WTC11 (cell line): Measurements from ENCODE around the gene UEVLD. TPM values are rescaled to one million over a fixed set of nuclear protein-coding genes. Genes with fewer than 3 reads are reported as not detected.

Experiments used
- ATAC-seq: fragments of 200-7000 bp; cut with Tn5 transposase; 2 replicates; pipeline ENCODE4 v1.10.0; 2021; ENCODE audit warnings: mild to moderate bottlenecking, moderate library complexity
- CTCF ChIA-PET: fragments of 300-600 bp; sonication (Branson Sonifier 250); formaldehyde crosslinking; loops from one replicate; lab custom pipeline; 2021; ENCODE audit warnings: antibody characterized with exemption; lab: Charles Lee
- POLR2A ChIA-PET: fragments of 350-600 bp; sonication (Branson Sonifier 250); formaldehyde crosslinking; loops from one replicate; lab custom pipeline; 2021; ENCODE audit warnings: antibody characterized with exemption; lab: Charles Lee
- DNase-seq: peaks from one replicate; pipeline ENCODE4 v3.0.0; 2021; ENCODE audit warnings: low spot score
- H3K27ac Mint-ChIP-seq: 2 replicates; pipeline ENCODE4 v1.8.0; 2021; ENCODE audit warnings: mixed read lengths
- H3K27me3 Mint-ChIP-seq: 2 replicates; pipeline ENCODE4 v1.8.0; 2021; ENCODE audit warnings: low read depth, mild to moderate bottlenecking, moderate library complexity, mixed read lengths
- H3K36me3 Mint-ChIP-seq: 2 replicates; pipeline ENCODE4 v1.8.0; 2021; ENCODE audit warnings: mixed read lengths
- H3K4me1 Mint-ChIP-seq: 2 replicates; pipeline ENCODE4 v1.8.0; 2022; ENCODE audit warnings: mixed read lengths
- H3K4me3 Mint-ChIP-seq: 2 replicates; pipeline ENCODE4 v1.8.0; 2021; ENCODE audit warnings: mild to moderate bottlenecking, moderate library complexity, mixed read lengths
- H3K9me3 Mint-ChIP-seq: 2 replicates; pipeline ENCODE4 v1.8.0; 2021; ENCODE audit warnings: mixed read lengths
- ATF6 ChIP-seq: sonication (generic); formaldehyde crosslinking; IDR thresholded peaks from 2 replicates; pipeline ENCODE4 v1.8.1; 2023; ENCODE audit warnings: mild to moderate bottlenecking, missing genetic modification reagents
- CBFB ChIP-seq: sonication (generic); formaldehyde crosslinking; IDR thresholded peaks from 2 replicates; pipeline ENCODE4 v1.8.1; 2022; ENCODE audit warnings: mild to moderate bottlenecking, low read depth, missing genetic modification reagents
- E2F5 ChIP-seq: sonication (generic); formaldehyde crosslinking; IDR thresholded peaks from 2 replicates; pipeline ENCODE4 v1.8.1; 2022; ENCODE audit warnings: mild to moderate bottlenecking, moderate library complexity, missing genetic modification reagents
- HMGA2 ChIP-seq: fragments of 250-450 bp; sonication (Bioruptor Pico); IDR thresholded peaks from 2 replicates; pipeline ENCODE4 v1.4.0; 2021; ENCODE audit warnings: mild to moderate bottlenecking, moderate library complexity
- JAZF1 ChIP-seq: fragments of 250-450 bp; sonication (Bioruptor Pico); IDR thresholded peaks from 2 replicates; pipeline ENCODE4 v1.9.0; 2021; ENCODE audit warnings: moderate library complexity, mild to moderate bottlenecking, inconsistent platforms
- MYBL2 ChIP-seq: sonication (generic); formaldehyde crosslinking; IDR thresholded peaks from 2 replicates; pipeline ENCODE4 v1.8.1; 2023; ENCODE audit warnings: mild to moderate bottlenecking, moderate library complexity, missing genetic modification reagents
- NFATC4 ChIP-seq: fragments of 250-450 bp; sonication (Bioruptor Pico); IDR thresholded peaks from 2 replicates; pipeline ENCODE4 v1.9.0; 2021; ENCODE audit warnings: mild to moderate bottlenecking
- NFYB ChIP-seq: sonication (generic); formaldehyde crosslinking; conservative IDR thresholded peaks from 2 replicates; pipeline ENCODE4 v1.8.0; 2022; ENCODE audit warnings: low read depth, missing genetic modification reagents
- NR1H2 ChIP-seq: sonication (generic); formaldehyde crosslinking; IDR thresholded peaks from 2 replicates; pipeline ENCODE4 v1.9.0; 2021; ENCODE audit warnings: mild to moderate bottlenecking, moderate library complexity, missing genetic modification reagents
- SP1 ChIP-seq: sonication (generic); formaldehyde crosslinking; conservative IDR thresholded peaks from 2 replicates; pipeline ENCODE4 v1.8.1; 2022; ENCODE audit warnings: missing genetic modification reagents
- ZBTB21 ChIP-seq: sonication (generic); formaldehyde crosslinking; IDR thresholded peaks from 2 replicates; pipeline ENCODE4 v1.8.1; 2023; ENCODE audit warnings: mild to moderate bottlenecking, missing genetic modification reagents, borderline replicate concordance
- ZBTB43 ChIP-seq: sonication (generic); formaldehyde crosslinking; IDR thresholded peaks from 2 replicates; pipeline ENCODE4 v1.8.1; 2023; ENCODE audit warnings: mild to moderate bottlenecking, missing genetic modification reagents
- ZNF138 ChIP-seq: sonication (generic); formaldehyde crosslinking; conservative IDR thresholded peaks from 2 replicates; pipeline ENCODE4 v1.8.1; 2022; ENCODE audit warnings: mild to moderate bottlenecking, moderate library complexity, missing genetic modification reagents
- ZNF219 ChIP-seq: sonication (generic); formaldehyde crosslinking; IDR thresholded peaks from 2 replicates; pipeline ENCODE4 v1.8.0; 2023; ENCODE audit warnings: missing genetic modification reagents, mild to moderate bottlenecking, borderline replicate concordance
- total RNA-seq: library from RNA; stranded (reverse); gene quantifications from 3 replicates; pipeline ENCODE4 v1.2.3, GENCODE V29; 2021
- TF ChIP-seq, protein P1 (sequence below): fragments of 250-450 bp; sonication (Bioruptor Pico); conservative IDR thresholded peaks from 2 replicates; pipeline ENCODE4 v1.9.0; 2021; ENCODE audit warnings: mild to moderate bottlenecking
- TF ChIP-seq, protein P2 (sequence below): fragments of 250-450 bp; sonication (Bioruptor Pico); IDR thresholded peaks from 2 replicates; pipeline ENCODE4 v1.9.0; 2021; ENCODE audit warnings: mild to moderate bottlenecking, borderline replicate concordance
- TF ChIP-seq, protein P3 (sequence below): fragments of 250-450 bp; sonication (Bioruptor Pico); IDR thresholded peaks from 2 replicates; pipeline ENCODE4 v1.9.0; 2021; ENCODE audit warnings: mild to moderate bottlenecking

UEVLD gene
- total RNA-seq, 1 experiment from 2014 or later: 7.5 TPM

GRCh38 chr11:18608376-18608775 lies 19.8 kb upstream of the UEVLD start (continued):
- TF ChIP-seq, protein P1, sequence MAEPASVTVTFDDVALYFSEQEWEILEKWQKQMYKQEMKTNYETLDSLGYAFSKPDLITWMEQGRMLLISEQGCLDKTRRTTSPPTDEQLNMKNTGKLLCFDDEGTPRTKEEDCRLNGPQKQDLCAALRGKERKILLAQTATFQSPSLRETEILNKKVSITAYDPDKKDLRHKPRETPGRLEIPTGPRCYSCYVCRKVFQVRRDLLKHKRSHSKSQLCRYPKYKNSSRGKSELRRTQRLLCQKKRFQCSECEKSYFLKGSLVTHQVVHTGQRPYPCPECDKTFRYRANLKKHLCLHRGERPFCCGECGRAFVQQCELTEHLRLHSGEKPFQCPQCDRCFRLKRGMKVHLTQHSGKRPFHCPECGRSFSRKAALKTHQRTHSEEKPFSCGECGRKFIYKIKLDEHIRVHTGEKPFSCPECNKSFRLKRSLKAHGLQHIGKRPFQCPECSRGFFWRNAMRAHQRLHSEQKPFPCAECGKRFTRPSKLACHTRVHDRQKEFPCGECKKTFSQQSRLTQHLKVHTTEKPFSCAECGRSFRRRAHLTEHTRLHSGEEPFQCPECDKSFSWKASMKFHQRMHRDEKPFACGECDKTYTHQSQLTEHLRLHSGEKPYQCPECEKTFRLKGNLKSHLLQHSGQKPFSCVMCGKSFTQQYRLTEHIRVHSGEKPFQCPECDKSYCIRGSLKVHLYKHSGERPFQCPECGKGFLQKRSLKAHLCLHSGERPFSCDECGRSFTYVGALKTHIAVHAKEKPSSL (CRISPR knock-in tag): no peak
- TF ChIP-seq NFATC4: no peak

- Mint-ChIP-seq H3K27ac (no peak overlapping the region), H3K27me3 (no peaks in the 10 kb centered on the region), H3K9me3 (no peaks in the 10 kb centered on the region), H3K36me3 (peaks cover 15% of the 10 kb centered on the region), H3K4me3 (no peak overlapping the region), H3K4me1 (no peaks in the 10 kb centered on the region)
- ChIA-PET POLR2A (interaction anchor here (0.5 kb wide), 1 partner anchor 1483 kb away, joined by 5 read pairs; no protein-coding TSS in a partner anchor), CTCF (no interaction called here)
- no peak for DNase-seq
- TF ChIP-seq, protein P2, sequence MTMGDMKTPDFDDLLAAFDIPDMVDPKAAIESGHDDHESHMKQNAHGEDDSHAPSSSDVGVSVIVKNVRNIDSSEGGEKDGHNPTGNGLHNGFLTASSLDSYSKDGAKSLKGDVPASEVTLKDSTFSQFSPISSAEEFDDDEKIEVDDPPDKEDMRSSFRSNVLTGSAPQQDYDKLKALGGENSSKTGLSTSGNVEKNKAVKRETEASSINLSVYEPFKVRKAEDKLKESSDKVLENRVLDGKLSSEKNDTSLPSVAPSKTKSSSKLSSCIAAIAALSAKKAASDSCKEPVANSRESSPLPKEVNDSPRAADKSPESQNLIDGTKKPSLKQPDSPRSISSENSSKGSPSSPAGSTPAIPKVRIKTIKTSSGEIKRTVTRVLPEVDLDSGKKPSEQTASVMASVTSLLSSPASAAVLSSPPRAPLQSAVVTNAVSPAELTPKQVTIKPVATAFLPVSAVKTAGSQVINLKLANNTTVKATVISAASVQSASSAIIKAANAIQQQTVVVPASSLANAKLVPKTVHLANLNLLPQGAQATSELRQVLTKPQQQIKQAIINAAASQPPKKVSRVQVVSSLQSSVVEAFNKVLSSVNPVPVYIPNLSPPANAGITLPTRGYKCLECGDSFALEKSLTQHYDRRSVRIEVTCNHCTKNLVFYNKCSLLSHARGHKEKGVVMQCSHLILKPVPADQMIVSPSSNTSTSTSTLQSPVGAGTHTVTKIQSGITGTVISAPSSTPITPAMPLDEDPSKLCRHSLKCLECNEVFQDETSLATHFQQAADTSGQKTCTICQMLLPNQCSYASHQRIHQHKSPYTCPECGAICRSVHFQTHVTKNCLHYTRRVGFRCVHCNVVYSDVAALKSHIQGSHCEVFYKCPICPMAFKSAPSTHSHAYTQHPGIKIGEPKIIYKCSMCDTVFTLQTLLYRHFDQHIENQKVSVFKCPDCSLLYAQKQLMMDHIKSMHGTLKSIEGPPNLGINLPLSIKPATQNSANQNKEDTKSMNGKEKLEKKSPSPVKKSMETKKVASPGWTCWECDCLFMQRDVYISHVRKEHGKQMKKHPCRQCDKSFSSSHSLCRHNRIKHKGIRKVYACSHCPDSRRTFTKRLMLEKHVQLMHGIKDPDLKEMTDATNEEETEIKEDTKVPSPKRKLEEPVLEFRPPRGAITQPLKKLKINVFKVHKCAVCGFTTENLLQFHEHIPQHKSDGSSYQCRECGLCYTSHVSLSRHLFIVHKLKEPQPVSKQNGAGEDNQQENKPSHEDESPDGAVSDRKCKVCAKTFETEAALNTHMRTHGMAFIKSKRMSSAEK: no peak
- TF ChIP-seq ZBTB21 (CRISPR knock-in tag) (no peak), ZBTB43 (CRISPR knock-in tag) (no peak), CBFB (CRISPR knock-in tag) (no peak), NR1H2 (no peak), SP1 (CRISPR knock-in tag) (no peak)
- TF ChIP-seq, protein P3, sequence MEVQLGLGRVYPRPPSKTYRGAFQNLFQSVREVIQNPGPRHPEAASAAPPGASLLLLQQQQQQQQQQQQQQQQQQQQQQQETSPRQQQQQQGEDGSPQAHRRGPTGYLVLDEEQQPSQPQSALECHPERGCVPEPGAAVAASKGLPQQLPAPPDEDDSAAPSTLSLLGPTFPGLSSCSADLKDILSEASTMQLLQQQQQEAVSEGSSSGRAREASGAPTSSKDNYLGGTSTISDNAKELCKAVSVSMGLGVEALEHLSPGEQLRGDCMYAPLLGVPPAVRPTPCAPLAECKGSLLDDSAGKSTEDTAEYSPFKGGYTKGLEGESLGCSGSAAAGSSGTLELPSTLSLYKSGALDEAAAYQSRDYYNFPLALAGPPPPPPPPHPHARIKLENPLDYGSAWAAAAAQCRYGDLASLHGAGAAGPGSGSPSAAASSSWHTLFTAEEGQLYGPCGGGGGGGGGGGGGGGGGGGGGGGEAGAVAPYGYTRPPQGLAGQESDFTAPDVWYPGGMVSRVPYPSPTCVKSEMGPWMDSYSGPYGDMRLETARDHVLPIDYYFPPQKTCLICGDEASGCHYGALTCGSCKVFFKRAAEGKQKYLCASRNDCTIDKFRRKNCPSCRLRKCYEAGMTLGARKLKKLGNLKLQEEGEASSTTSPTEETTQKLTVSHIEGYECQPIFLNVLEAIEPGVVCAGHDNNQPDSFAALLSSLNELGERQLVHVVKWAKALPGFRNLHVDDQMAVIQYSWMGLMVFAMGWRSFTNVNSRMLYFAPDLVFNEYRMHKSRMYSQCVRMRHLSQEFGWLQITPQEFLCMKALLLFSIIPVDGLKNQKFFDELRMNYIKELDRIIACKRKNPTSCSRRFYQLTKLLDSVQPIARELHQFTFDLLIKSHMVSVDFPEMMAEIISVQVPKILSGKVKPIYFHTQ (CRISPR knock-in tag): no peak
- 0 out of 2 replicates have a peak, but pooled peaks have one; percentile 22 for ATAC-seq
Measured at GRCh38 chr11:18600915-18601569, 12.5 kb upstream of the UEVLD start.

DNA sequence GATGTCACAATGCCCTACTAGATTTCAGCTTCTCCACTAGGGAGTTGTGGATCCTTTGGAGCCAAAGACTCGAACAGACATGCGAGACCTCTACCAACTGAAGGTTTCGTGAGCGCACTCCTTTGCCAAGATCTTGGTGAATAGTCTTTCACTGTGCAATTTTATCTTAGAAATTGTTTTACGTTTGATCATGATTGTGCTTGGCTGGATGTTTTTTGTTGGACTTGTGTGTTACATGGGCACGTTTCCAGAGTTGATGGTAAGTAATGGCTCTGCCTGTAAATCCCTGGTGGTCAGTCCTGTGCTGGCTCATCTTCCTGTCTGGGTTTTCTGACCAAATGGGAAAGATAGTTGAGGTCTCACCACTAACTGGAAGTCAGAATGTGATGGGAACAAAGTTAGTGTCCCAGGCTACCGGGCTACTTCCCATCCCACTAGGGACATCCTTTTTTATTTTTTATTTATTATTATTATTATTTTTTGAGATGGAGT lies 11.3 kb upstream of the UEVLD start, which contains the start of gene MISFA:
MISFA (plus strand) TSS at position 51 of the 492 bp plus-strand sequence; CDS start at position 191, 140 bp downstream.
- Mint-ChIP-seq H3K4me3 (no peak within 1 kb of the TSS), H3K4me1 (no peaks in the 10 kb centered on the region), H3K27me3 (no peaks in the 10 kb centered on the region), H3K9me3 (no peaks in the 10 kb centered on the region), H3K27ac (no peak within 1 kb of the TSS), H3K36me3 (peaks cover 22% of the 10 kb centered on the region)
- POLR2A ChIA-PET: no interaction called here
- ATAC-seq (no peak), DNase-seq (no peak)
- CTCF ChIA-PET: no interaction called here
- TF ChIP-seq ZNF138 (CRISPR knock-in tag): no peak
- TF ChIP-seq ZNF219: no peak
- no peak for TF ChIP-seq NFYB (CRISPR knock-in tag)
- TF ChIP-seq E2F5 (CRISPR knock-in tag): no peak
- no peak for TF ChIP-seq ATF6 (CRISPR knock-in tag)
- TF ChIP-seq JAZF1 (CRISPR knock-in tag): no peak
- no peak for TF ChIP-seq HMGA2
- no peak for TF ChIP-seq MYBL2
- no peak for TF ChIP-seq SP1 (CRISPR knock-in tag)
